UCSD-AML1 (cell line): ENCODE results near the gene COQ7.

Experiments
- DNase-seq: peaks from one replicate; lab custom pipeline; 2025; ENCODE audit not compliant: unreplicated experiment; lab: John Stamatoyannopoulos, UW

COQ7 gene

DNA sequence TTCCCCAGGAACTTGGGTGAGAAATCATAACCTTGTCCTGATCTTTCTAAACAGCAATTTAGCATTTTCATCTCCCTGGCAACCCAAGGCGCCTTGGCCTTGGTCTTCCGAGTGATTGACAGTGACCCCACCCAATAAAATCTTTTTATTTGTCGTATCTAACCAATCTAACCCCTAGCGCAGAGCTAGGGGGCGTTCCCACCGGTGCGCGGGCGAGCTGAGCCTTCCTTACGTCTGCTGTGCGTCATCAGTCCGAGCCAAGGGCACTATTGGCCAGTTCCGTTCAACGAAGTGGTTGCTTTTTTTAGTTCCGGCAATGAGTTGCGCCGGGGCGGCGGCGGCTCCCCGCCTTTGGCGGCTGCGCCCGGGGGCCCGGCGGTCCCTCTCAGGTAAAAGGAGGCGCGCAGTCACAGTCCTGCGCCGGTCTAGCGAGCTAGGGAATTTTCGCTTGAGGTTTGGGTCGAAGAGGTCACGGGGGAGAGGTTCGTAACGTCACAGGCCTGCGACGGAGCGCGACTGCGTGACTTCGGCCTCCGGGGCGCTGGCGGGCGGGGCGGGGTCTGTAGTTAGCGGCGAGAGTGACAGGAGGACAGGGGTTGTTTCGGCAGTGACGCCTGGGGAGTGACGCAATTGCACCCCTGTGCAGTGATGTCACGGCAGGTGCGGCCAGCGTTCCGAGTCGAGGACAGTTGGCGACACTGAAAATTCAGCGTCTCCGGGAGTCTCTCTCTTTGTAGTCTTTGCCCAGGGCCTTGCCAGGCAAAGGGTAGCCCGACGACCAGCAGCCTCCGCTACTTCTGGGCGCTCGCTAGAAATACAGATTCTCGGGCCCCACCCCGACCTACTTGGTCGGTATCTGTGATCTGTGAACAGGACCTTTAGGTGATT lies at the start of gene COQ7:
TSS of gene COQ7 (plus strand) at position 266 of the 888 bp plus-strand sequence. CDS start at position 317, 51 bp downstream.
- peak; percentile 95 for DNase-seq

DNA sequence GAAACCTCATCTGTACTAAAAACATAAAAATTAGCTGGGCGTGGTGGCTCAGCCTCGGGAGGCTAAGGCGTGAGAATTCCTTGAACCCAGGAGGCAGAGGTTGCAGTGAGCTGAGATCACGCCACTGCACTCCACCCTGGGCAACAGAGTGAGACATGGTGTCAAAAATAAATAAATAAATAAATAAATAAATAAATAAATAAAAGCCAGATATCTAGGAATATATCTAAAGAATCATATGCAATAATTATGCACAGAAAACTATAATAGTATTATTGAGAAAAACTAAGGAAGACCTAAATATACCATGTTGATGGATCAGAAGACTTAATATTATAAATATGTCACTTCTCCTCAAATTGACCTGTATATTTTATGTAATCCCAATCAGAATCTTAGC lies 46.7 kb upstream of the COQ7 start:
- no peak for DNase-seq

DNA sequence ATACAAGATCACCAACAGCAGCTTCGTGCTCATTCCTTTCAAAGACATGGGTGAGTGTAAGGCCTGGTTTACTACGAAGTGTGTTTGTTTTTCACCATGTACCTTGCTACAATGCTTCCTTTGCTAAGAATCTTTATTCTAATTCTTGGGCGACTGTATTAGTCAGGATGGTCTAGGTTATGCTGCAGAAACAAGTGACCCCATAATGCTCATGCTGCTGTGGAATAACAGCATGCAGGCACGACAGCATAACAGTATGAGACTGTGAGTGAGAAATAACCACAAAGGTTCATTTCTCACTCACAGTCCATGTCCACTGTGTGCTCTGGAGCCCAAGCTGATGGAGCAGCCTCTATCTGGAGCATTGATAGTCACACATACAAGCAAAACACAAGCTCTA lies 45.7 kb upstream of the COQ7 start:
- no peak for DNase-seq

DNA sequence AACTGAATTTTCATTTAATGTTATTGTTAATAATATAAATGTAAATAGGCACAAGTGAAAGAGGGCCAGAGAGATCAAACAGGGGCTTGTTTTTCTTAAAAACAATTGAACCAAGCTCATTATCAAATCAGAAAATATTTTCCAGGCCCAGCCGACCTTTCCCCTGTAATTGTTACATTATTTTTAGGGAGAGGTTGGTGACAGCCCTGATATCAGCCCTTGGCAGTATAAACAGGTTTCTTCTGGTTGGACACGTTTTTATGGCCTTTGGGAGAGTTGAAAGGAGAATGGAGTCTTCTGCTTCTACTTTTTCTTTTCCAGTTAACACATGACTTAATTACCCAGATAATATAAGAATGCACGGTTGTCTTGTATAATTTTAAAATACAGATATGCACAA lies 40.0 kb upstream of the COQ7 start:
- DNase-seq = no peak

DNA sequence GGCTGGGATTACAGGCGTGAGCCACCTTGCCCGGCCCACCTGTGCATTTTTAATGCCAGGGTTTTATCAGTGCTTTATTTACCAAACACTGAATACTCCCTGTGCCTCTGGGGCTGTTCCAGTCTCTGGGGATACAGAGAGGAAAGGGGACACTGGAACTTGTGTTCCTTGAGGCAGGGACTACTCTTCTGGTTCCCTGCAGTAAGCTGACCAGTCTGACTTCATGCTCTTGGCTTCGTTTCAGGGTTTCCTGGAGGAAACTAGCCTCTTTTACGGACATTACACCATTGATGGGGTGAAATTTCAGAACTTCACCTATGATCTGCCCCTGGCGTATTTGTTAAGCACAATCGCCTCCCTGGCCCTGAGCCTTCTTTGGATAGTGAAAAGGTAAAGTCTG lies 37.4 kb upstream of the COQ7 start:
- no peak for DNase-seq

DNA sequence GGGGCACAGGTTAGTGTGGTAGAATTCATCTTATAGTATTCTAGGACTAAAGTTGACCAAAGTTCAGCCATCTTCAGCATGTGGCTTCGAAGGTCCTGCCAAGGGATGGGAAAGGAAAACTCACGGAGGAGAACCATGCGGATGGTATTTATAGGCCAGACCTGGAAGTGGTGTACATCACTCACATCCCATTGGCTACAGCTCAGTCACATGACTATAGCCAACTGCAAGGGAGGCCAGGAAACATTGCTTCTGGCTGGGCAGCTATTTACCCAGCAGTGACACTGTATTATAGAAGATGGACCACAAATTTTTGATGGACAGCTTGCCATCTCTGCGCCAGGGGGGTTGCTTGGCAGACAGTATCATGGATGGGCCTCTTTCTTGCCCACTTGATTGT lies 35.7 kb upstream of the COQ7 start:
- DNase-seq = no peak

DNA sequence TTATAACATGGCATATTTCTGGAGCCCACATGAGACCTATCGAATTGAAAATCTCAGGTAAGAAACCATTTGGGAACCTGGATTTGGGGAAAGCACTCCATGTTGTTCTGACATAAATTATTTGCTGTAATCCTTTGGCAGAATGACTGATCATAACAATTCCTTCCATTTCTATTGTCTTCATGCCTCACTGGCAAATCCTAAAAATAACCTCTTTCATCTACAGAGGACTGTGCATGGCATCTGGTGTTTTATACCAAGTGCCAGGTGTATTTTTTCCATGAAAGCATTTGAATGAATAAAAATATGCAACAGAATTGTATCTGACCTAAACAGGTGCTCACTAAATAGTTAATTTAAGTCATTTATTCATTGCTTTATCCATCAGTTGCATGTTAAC lies 33.7 kb upstream of the COQ7 start:
- DNase-seq = no peak

DNA sequence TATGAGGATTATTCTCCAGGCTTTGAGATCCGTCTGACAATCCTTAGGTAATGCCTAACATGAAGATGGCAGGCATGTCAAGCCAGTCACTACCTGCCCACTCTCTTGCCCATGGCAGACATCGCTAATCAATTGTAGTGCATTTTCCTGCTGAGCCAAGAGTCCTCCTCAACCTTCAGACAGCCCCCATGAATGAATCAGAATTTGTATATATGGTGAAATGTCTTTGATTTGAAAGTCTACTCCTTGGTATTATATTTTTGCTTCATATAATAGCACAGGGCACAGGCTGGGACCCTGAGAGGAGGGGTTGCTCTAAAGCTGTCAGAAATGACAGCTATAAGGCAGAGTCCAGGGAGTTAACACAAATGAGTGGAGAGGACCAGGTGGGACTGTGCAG lies 27.0 kb upstream of the COQ7 start:
- DNase-seq = no peak

DNA sequence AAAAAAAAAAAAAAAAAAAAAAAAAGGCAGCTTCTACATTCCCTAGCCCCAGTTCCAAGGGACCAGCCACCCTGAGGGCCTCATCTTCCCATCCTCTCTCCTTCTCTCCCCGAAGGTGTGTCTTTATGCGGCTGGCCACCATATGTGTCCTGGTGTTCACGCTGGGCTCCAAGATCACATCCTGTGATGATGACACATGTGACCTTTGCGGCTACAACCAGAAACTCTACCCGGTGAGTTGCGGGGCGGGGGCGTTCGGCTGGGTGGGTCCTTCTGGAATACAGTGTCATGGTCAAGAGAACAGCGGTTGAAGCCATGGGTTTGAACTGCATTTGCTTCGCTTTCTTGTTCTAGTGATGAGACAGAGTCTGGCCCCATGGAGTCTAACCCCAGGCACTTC lies 22.6 kb upstream of the COQ7 start:
- DNase-seq = no peak

DNA sequence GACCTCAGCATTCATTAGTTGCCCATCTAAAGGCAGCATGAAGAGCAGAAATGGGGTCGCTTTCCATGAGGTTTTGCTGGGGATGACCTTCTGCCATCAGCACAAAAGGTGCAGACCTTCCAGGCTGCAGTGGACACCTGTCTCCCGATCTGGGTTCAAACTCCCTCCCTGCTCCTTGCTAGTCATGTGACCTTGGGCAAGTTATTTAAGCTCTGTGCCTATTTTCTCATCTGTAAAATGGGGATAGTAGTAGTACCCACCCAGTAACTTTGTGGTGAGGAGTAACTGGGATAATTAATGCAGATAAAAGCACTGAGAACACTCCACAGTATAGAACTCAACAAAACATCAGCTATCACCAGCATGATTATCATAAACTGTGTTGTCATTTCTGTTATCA lies 21.4 kb upstream of the COQ7 start:
- no peak for DNase-seq

DNA sequence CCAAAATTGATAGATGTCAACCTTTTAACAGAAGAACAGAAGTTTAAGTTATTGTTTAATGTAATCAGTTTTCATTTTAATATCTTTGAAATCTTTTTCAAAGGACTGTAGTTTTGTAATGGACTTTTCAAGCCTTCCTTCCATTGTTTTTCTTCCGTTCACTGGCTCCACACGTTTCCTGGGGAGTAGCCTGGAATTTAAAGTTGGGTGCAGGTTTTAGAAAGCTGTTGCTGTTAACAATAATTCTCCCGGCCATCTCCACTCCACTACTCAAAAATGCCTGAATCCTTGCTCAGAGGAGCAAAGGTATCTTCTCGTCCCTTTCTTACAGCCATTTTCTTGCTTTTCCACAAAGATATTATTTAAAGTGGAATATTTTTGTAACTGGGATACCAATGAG lies 4.7 kb upstream of the COQ7 start:
- DNase-seq = no peak

DNA sequence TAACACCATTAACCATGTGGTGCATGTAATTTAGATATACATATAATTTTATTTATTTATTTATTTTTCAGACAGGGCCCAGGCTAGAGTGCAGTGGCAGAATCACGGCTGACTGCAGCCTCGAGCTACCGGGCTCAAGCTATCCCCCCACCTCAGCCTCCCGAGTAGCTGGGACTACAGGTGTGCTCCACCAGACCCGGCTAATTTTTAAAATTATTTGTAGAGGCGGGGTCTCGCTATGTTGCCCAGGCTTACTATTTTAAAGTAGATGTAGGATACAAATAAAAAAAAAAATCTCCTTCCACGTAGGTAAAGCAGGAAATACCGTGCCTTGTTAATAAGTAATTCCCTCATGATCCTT lies 446 bp upstream of the COQ7 start:
- DNase-seq = no peak

DNA sequence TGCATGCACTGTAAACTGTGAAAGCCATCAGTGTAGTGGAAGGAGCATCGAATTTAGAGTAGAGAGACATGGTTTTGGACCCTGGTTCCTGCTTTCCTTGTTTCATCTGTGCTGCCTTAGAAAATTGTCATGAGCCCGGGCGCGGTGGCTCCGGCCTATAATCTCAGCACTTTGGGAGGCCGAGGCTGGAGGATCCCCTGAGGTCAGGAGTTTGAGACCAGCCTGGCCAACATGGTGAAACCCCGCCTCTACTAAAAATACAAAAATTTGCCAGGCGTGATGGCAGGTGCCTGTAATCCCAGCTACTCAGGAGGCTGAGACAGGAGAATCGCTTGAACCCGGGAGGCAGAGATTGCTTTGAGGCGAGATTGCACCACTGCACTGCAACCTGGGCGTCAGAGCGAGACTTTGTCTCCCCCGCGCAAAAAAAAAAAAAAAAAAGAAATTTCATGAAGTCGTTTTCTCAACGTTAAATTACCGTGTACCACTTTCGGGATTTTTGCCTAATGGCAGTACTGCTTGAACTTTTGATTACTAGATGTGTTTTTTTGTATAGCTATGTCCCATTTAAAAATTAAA lies 912 bp downstream of the COQ7 start:
- DNase-seq = no peak

DNA sequence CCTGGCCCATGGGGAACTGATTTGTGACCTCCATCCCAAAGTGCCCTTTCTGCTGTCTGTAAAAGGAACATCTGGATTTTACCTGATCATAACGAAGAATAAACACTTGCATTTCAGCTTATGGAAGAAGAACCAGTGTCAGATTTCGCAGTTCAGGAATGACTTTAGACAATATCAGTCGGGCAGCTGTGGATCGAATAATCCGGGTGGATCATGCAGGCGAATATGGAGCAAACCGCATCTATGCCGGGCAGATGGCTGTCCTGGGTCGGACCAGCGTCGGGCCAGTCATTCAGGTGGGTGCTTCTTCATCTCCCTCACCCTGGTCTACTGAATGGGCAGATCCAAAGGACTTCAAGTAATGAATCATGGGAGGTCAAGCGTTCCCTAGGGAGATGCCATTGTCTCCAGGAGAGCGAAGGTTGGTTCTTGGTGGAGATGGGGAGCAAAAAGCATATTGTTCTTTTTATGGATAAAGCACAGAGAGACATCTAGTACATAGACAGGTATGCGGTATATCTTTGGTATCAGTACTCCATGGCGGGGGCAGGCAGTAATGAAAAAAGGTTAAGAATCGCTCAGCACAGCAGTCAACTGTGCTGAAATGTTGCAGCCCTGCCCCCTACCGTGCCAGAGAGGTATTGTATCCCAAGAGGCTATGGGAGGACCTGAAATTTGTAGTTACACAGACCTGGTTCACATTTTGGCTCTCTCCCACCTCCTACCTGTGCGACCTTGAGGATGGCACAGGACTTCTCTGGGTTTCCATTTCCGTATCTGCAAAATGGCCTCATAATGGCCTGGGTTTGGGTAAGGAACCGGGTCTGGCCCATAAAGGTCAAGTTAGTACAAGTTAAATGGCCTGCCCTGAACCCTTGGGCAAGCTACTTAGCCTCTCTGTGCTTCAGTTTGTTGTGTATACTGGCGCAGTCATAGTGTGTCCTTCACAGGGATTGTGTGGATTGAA lies 4.7 kb downstream of the COQ7 start:
- DNase-seq = peak; percentile 57

DNA sequence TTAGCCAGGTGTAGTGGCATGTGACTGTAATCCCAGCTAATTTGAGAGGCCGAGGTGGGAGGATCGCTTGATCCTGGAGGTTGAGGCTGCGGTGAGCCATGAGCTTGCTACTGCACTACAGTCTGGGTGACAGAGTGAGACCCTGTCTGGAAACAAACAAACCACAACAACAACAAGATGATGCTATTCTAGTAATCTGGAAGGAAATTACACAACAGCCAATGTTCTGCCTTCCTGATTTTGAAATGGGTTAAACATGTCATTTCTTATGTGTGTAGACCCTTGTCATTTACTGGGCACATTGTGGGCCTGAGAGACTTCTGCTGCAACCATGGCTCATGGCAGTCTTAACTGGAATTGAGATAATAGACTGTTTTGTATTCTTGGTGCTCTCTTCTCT lies 5.9 kb downstream of the COQ7 start:
- DNase-seq = no peak

DNA sequence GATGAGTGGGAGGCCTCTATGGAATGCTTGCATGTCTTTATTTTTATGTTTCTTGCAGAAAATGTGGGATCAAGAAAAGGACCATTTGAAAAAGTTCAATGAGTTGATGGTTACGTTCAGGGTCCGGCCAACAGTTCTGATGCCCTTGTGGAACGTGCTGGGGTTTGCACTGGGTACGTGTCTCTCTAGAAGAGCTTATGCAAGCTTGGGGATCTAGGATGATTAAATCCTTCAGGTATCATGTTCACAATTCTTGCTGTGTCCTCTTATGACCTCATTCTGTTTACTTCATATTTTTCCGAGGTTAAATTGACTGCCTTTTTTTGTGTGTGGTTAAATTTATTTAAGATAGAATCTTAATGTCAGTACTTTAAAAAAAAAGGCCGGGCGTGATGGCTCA lies 6.4 kb downstream of the COQ7 start:
- DNase-seq = no peak

DNA sequence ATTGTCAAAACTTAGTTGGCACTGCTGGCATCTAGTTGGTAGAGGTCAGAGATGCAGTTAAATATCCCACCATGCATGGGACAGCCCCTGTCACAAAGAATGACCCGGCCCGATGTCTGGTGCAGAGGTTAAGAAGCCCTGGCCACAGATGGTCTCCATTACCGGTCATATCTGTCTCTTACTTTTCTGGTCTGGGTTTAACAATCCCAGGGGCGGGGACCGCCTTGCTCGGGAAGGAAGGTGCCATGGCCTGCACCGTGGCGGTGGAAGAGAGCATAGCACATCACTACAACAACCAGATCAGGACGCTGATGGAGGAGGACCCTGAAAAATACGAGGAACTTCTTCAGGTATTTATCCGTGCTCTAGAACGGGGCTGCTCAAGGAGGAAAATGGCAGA lies 8.1 kb downstream of the COQ7 start:
- DNase-seq = no peak

DNA sequence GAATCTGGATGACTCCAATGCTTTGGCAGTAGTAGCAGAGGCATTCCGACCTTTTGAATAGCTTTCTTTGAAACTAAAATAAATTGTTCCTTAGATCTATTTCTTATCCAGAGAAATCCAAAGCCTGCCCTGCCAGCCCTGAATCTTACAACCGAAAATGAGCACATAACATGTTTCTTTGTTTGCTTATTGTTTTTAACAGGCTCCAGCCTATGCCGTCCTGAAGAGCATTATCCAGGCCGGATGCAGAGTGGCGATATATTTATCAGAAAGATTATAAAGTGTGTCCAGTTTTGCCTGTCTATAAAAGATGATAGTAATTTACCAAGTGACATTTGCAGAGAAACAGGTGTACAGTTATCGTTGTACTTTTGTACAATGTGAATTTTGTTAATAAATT lies 10.5 kb downstream of the COQ7 start:
- DNase-seq = no peak

DNA sequence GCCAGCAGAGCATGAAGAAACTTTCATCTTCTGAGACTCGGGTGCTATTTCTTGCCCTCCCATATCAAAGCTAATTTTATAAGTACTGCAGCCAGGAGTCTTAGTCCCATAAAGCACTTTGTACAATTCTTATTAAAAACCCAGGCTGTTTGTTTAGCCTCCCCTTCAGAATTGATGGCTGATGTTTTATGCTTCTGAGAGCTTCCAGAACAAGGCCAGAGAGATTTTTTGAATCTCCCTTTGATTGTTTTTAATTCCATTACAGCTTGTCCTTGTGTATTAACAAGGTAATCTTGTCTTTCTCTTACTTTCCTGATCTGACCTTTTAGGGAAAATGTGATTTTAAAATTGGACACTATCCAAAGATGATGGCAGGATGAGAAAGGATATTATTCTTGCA lies 16.3 kb downstream of the COQ7 start:
- no peak for DNase-seq

DNA sequence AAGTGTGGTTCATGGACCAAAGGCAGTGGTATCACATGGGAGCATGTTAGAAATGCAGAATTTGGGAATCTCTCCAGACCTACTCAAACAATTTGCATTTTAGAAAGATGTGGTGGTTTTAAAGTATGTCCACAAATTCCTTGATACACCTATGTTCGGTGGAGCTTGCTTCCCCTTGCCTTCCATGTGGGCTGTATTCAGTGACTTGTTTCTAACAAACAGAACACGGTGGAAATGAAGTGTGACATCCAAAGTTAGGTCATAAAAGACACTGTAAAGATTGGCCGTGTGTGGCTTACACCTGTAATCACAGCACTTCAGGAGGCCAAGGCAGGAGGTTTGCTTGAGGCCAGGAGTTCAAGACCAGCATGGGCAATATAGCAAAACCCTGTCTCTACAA lies 16.7 kb downstream of the COQ7 start:
- no peak for DNase-seq

DNA sequence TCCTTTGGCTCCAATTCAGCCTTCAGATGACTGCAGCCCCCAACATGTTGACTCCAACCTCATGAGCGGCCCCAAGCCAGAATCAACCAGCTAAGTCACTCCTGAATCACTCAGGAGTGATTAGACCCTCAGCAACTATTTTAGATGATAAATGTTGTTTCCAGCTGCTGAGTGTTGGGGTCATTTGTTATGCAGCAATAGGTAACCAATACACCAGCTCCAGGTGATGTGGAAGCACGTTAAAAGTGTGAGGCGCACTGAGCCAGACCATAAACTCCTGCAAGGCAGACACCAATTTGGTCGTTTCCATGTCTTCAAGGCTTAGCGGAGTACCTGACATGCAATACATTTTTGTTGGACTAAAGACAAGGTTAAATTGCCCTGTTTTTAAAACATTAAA lies 17.5 kb downstream of the COQ7 start:
- DNase-seq = no peak

DNA sequence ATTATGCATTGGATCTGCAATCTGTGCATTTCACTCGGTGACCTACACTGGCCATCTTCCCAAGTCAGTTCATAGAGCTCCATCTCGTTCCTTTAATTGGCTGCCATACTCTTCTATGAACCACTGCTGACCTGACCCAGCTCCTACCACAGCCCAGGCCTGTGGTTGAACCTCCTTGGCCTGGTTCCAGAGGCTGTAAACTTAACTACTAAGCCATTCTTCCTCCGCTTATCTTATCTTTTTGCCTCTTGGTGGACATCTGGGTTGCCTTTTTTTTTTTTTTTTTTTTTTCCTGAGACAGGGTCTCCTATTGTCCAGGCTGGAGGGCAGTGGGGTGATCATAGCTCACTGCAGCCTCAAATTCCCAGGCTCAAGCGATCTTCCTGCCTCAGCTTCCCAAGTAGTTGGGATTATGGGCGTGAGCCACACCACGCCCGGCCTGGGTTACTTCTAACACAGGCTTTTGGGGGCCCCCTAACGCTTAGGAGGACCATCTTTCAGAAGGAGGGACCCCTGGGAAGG lies 18.3 kb downstream of the COQ7 start:
- DNase-seq = no peak
